K562 (cell line): ENCODE measurements around the gene TARBP2. TPM values are rescaled to one million over a fixed set of nuclear protein-coding genes. Genes with fewer than 3 reads are reported as not detected.
A peak's percentile ranks its signal among the peaks of the same experiment; 100 is the strongest.

Experiments used
- ATAC-seq: fragments of 200-7000 bp; cut with Tn5 transposase; 3 replicates; pipeline ENCODE4 v1.9.1; 2020; ENCODE audit warnings: moderate library complexity
- BruUV-seq: library from RNA; stranded (reverse); fragments of 400-500 nt; replicated peaks from 2 replicates; lab custom pipeline; 2021; lab: Mats Ljungman, UMichigan
- CTCF ChIA-PET: fragments of 300-600 bp; formaldehyde crosslinking; extraction: SDS; loops from one replicate; lab custom pipeline; 2021; ENCODE audit warnings: low intra/inter-chr PET ratio; lab: Yijun Ruan, JAX
- POLR2A ChIA-PET: fragments of 300-600, 350-650 bp; sonication (Branson Sonifier 250); formaldehyde crosslinking; extraction: SDS; loops from one replicate; lab custom pipeline; 2021; ENCODE audit warnings: antibody characterized with exemption, inconsistent platforms; lab: Yijun Ruan, JAX
- DNase-seq, 4 experiments: peaks; one replicate each; pipeline versions ENCODE4 v3.0.0 to v3.0.0-alpha.2; 2011 to 2018; ENCODE audit warnings: low spot score in 3 of 4, mixed read lengths in 3 of 4; ENCODE audit errors: extremely low read depth in 1 of 4
- FAIRE-seq: peaks from 2 replicates; lab custom pipeline; 2011; peaks lifted over from hg19 to GRCh38; lab: Jason Lieb, UNC
- H2AFZ ChIP-seq: 2 replicates; pipeline ENCODE4 v1.6.0; 2011; ENCODE audit warnings: low read depth, low read length, control low read depth, inconsistent platforms
- H3K27ac ChIP-seq: fragments of 200-600 bp; 3 replicates; pipeline ENCODE4 v1.8.0; 2011; ENCODE audit warnings: low read depth, mild to moderate bottlenecking, control low read depth, inconsistent platforms, low read length, moderate library complexity, mixed read lengths; ENCODE audit errors: extremely low read depth
- H3K27me3 ChIP-seq, 2 experiments: fragments of 300-600 bp in 1 of 2; 2 replicates in 1 of 2; 3 replicates in 1 of 2; pipeline versions ENCODE4 v1.6.0 to v1.8.0; 2011; ENCODE audit warnings: inconsistent platforms in 2 of 2, low read length in 2 of 2, mild to moderate bottlenecking in 1 of 2, mixed read lengths in 1 of 2, moderate library complexity in 1 of 2; ENCODE audit not compliant: control insufficient read depth in 2 of 2, insufficient read depth in 2 of 2
- H3K36me3 ChIP-seq: fragments of 300-600 bp; 3 replicates; pipeline ENCODE4 v1.8.0; 2011; ENCODE audit warnings: mild to moderate bottlenecking, low read length, inconsistent platforms; ENCODE audit not compliant: control insufficient read depth, insufficient read depth
- H3K4me1 ChIP-seq, 2 experiments: fragments of 200-600 bp in 1 of 2; replicated peaks in 1 of 2; 2 replicates in 1 of 2; 3 replicates in 1 of 2; pipeline versions ENCODE4 v1.5.1 to v1.8.0; 2011; ENCODE audit warnings: inconsistent platforms in 2 of 2, low read length in 2 of 2, mild to moderate bottlenecking in 1 of 2, mixed read lengths in 1 of 2, moderate library complexity in 1 of 2; ENCODE audit not compliant: control insufficient read depth in 2 of 2, insufficient read depth in 2 of 2
- H3K4me2 ChIP-seq: 2 replicates; pipeline ENCODE4 v1.6.1; 2011; ENCODE audit warnings: low read length, control low read depth, inconsistent platforms, mixed read lengths; ENCODE audit not compliant: insufficient read depth
- H3K4me3 ChIP-seq: fragments of 200-600 bp; sonication (generic), shearing (Covaris generic); 2 replicates; pipeline ENCODE4 v1.5.1; 2016; ENCODE audit warnings: control low read depth, inconsistent platforms
- H3K79me2 ChIP-seq: fragments of 200-600 bp; 3 replicates; pipeline ENCODE4 v1.8.0; 2011; ENCODE audit warnings: low read length, inconsistent platforms; ENCODE audit not compliant: control insufficient read depth, insufficient read depth
- H3K9ac ChIP-seq, 2 experiments: 2 replicates each; pipeline versions ENCODE4 v1.6.0 to v1.6.1; 2011; ENCODE audit warnings: low read depth in 2 of 2, low read length in 2 of 2, control low read depth in 1 of 2, inconsistent platforms in 1 of 2, mild to moderate bottlenecking in 1 of 2, mixed read lengths in 1 of 2; ENCODE audit not compliant: insufficient read depth in 1 of 2
- H3K9me1 ChIP-seq: one replicate; pipeline ENCODE4 v1.6.0; 2011; ENCODE audit warnings: inconsistent platforms, mild to moderate bottlenecking, low read length, moderate library complexity; ENCODE audit not compliant: control insufficient read depth, insufficient read depth
- H3K9me3 ChIP-seq: replicated peaks from 2 replicates; pipeline ENCODE4 v1.5.1; 2011; ENCODE audit warnings: low read depth, low read length, inconsistent platforms; ENCODE audit not compliant: control insufficient read depth, insufficient read depth
- H4K20me1 ChIP-seq: replicated peaks from 2 replicates; pipeline ENCODE4 v1.6.1; 2011; ENCODE audit warnings: low read length, inconsistent platforms, mixed read lengths; ENCODE audit not compliant: control insufficient read depth, insufficient read depth
- CAMTA2 ChIP-seq: fragments of 250-450 bp; sonication (Bioruptor Pico); conservative IDR thresholded peaks from 2 replicates; pipeline ENCODE4 v1.5.1; 2022
- CEBPB ChIP-seq: fragments of 450-650 bp; IDR thresholded peaks from 2 replicates; pipeline ENCODE4 v1.6.1; 2016; ENCODE audit warnings: missing genetic modification characterization, missing compliant biosample characterization
- HOXB6 ChIP-seq: fragments of 250-450 bp; sonication (Bioruptor Pico); IDR thresholded peaks from 2 replicates; pipeline ENCODE4 v1.5.1; 2022; ENCODE audit warnings: mild to moderate bottlenecking, borderline replicate concordance
- MECOM ChIP-seq: fragments of 250-450 bp; sonication (Bioruptor Pico); IDR thresholded peaks from 2 replicates; pipeline ENCODE4 v1.8.0; 2022; ENCODE audit warnings: inconsistent platforms
- MIER1 ChIP-seq: fragments of 450-650 bp; IDR thresholded peaks from 2 replicates; pipeline ENCODE4 v1.6.1; 2016; ENCODE audit warnings: antibody characterized with exemption, mild to moderate bottlenecking, low read depth
- NRF1 ChIP-seq, 2 experiments: fragments of 450-650 bp; IDR thresholded peaks in 1 of 2; conservative IDR thresholded peaks in 1 of 2; 2 replicates each; pipeline ENCODE4 v1.6.1; 2014; ENCODE audit warnings: mild to moderate bottlenecking in 2 of 2
- POLR2A ChIP-seq: fragments of 450-650 bp; conservative IDR thresholded peaks from 2 replicates; pipeline ENCODE4 v1.6.1; 2016
- POLR2G ChIP-seq: fragments of 200-400 bp; formaldehyde crosslinking; IDR thresholded peaks from 2 replicates; pipeline ENCODE4 v1.6.1; 2017; ENCODE audit warnings: low read depth, mild to moderate bottlenecking, antibody characterized with exemption, low read length, moderate library complexity
- POLR3A ChIP-seq: IDR thresholded peaks from 2 replicates; pipeline ENCODE4 v1.6.1; 2011; ENCODE audit warnings: borderline replicate concordance, mild to moderate bottlenecking, moderate library complexity; ENCODE audit not compliant: insufficient read length, insufficient read depth; ENCODE audit errors: extremely low read depth
- PRMT5 ChIP-seq: sonication (generic); formaldehyde crosslinking; IDR thresholded peaks from 2 replicates; pipeline ENCODE4 v1.5.0; 2020; ENCODE audit warnings: missing genetic modification reagents
- RFX1 ChIP-seq: fragments of 450-650 bp; IDR thresholded peaks from 2 replicates; pipeline ENCODE4 v1.6.1; 2016; ENCODE audit warnings: mild to moderate bottlenecking, moderate library complexity
- SNIP1 ChIP-seq: fragments of 450-650 bp; IDR thresholded peaks from 2 replicates; pipeline ENCODE4 v1.7.1; 2017; ENCODE audit warnings: low read depth, mild to moderate bottlenecking
- THRAP3 ChIP-seq: fragments of 450-650 bp; IDR thresholded peaks from 2 replicates; pipeline ENCODE4 v1.6.1; 2016; ENCODE audit warnings: mild to moderate bottlenecking, inconsistent platforms, borderline replicate concordance
- ZNF780A ChIP-seq: fragments of 250-450 bp; sonication (Bioruptor Pico); IDR thresholded peaks from 2 replicates; pipeline ENCODE4 v1.5.0; 2021; ENCODE audit warnings: mild to moderate bottlenecking
- WGBS: fragments of 100-300 bp; shearing (Covaris generic); methylation state at CpG from one replicate; pipeline ENCODE4 v1.1.6; 2016; ENCODE audit warnings: low coverage, mixed read lengths; ENCODE audit not compliant: insufficient coverage; ENCODE audit errors: missing lambda C conversion rate; 5-methylcytosine and 5-hydroxymethylcytosine counted together
- in situ Hi-C: fragments of 300-500 bp; cut with MboI; formaldehyde crosslinking; loops from 4 replicates; pipeline ENCODE4 v1.15.0; 2018; ENCODE audit warnings: inconsistent platforms, mixed read lengths
- intact Hi-C: fragments of 100-400 bp; cut with micrococcal nuclease; formaldehyde crosslinking; loops from 2 replicates; pipeline ENCODE4 v1.14.2; 2022
- polyA plus RNA-seq, 8 experiments: library from polyadenylated mRNA; depleted of rRNA in 4 of 8; stranded (reverse) in 5 of 8; unstranded in 3 of 8; fragments of >200 nt; fragmentation: Nextera tagmentation in 2 of 8; fragmentation: Illumina TruSeq in 1 of 8; extraction: Ambion mirVana in 2 of 8; extraction: Trizol in 1 of 8; gene quantifications; 2 replicates each; pipeline versions ENCODE4 v1.2.1 to v1.2.3, GENCODE V29; 2011 to 2014; ENCODE audit warnings: inconsistent platforms in 1 of 8, missing spikeins in 1 of 8
- total RNA-seq, 7 experiments: library from RNA; depleted of rRNA in 6 of 7; stranded (reverse); fragments of >200 nt in 6 of 7; fragmentation: Illumina TruSeq in 2 of 7; extraction: Trizol in 2 of 7; gene quantifications; 2 replicates each; pipeline versions ENCODE4 v1.2.1 to v1.2.3, GENCODE V29; 2011 to 2021; ENCODE audit warnings: low replicate concordance in 1 of 7
- TF ChIP-seq, protein P1 (sequence below): fragments of 450-650 bp; IDR thresholded peaks from 2 replicates; pipeline ENCODE4 v1.6.1; 2016; ENCODE audit warnings: missing biosample characterization, missing genetic modification characterization
- TF ChIP-seq, protein P2 (sequence below): fragments of 450-650 bp; IDR thresholded peaks from 2 replicates; pipeline ENCODE4 v1.6.1; 2016

Gene TARBP2
- total and polyA plus RNA-seq, 9 of the 15 experiments (the other 6 are each of a cell fraction or from before 2014, with no cell fraction given) = 5.6 to 69.0 (median 44.6) TPM

DNA sequence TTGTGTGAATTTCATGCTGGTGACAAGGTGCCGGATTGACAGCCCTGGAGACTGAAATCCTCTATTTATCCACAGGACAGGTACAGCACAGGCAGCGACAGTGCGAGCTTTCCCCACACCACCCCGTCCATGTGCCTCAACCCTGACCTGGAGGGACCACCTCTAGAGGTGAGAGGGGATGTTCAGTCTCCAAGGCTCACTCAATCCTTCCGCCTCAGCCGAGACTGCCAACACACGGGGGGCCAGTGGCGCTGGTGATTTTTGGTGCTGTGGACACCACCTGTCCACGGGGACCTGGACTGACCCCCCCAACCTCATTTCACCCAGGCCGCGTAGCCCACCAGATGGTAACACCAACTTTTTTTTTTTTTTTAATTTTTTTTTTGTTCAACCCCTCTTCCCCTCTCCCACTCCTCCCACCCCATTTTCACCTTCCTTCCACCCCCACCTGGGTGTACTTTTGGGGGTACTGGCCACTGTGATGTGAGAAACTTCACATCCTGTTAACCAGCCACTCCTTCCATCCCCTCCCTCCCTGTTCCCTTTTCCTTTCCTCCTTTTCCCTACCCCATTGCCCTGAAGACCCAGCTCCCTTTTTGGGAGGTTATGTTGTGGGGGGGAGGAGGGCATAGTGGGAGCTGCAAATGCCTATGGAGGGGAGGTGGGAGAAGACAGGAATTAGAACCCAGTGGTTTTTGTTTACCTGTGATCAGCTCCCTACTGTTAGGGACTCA is 36.2 kb upstream of the TARBP2 start (continued):
- TF ChIP-seq, protein P1, sequence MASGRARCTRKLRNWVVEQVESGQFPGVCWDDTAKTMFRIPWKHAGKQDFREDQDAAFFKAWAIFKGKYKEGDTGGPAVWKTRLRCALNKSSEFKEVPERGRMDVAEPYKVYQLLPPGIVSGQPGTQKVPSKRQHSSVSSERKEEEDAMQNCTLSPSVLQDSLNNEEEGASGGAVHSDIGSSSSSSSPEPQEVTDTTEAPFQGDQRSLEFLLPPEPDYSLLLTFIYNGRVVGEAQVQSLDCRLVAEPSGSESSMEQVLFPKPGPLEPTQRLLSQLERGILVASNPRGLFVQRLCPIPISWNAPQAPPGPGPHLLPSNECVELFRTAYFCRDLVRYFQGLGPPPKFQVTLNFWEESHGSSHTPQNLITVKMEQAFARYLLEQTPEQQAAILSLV (tag) = no peak
- TF ChIP-seq POLR2A (peak; percentile 44; the same call in 1 of the 2 replicates), MIER1 (no peak), SNIP1 (no peak), THRAP3 (no peak), POLR2G (peak; percentile 56), RFX1 (no peak), NRF1 (conservative IDR thresholded peaks at IDR 0.05 in 1 of 2, IDR thresholded peaks at IDR 0.05 in 1 of 2) (no peak)
- TF ChIP-seq, protein P2, sequence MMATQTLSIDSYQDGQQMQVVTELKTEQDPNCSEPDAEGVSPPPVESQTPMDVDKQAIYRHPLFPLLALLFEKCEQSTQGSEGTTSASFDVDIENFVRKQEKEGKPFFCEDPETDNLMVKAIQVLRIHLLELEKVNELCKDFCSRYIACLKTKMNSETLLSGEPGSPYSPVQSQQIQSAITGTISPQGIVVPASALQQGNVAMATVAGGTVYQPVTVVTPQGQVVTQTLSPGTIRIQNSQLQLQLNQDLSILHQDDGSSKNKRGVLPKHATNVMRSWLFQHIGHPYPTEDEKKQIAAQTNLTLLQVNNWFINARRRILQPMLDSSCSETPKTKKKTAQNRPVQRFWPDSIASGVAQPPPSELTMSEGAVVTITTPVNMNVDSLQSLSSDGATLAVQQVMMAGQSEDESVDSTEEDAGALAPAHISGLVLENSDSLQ = no peak

DNA sequence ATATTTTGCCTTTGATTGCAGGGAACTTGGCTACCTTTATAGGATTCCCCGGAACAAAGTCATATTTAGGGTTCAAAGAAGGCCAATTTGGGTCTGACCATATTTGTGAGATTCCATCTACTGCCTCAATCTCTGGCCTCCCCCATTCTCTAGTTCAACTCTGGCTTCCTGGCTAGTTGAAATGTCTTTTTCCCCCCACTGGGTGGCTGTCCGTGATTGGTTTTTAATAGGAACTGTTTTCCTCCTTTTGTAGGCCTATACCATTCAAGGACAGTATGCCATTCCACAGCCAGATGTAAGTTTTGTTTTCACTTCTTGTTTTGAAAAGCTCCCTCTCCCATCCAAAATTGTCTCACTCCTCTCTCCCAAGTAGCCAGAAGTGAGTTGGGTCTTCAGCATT is 35.4 kb upstream of the TARBP2 start:
- TSS peak; percentile 2 for BruUV-seq
- ChIA-PET POLR2A (interaction anchor here (1.3 to 8.8 kb wide), 4 partner anchors 9 to 35 kb away, joined by 3 to 87 read pairs (median 16); partner anchors contain the start of gene TARBP2), CTCF (interaction anchor here (1.1 kb wide), 1 partner anchor 43 kb away, joined by 3 read pairs; no protein-coding TSS in a partner anchor)
- WGBS = 78% methylated on average over 2 of the region's 2 CpGs
- Histone ChIP-seq H3K4me2 (no peak overlapping the region), H3K79me2 (peaks cover 80% of the 10 kb centered on the region), H3K9me3 (no peaks in the 10 kb centered on the region), H3K4me3 (no peak overlapping the region), H3K9ac (no peak overlapping the region), H3K4me1 (peaks cover 0 to 3% of the 10 kb centered on the region in 2 experiments; a peak in 1 of 5 replicates), H3K9me1 (no peaks in the 10 kb centered on the region), H2AFZ (no peak overlapping the region), H3K27me3 (no peaks in the 10 kb centered on the region), H3K36me3 (peaks cover 100% of the 10 kb centered on the region), H3K27ac (no peak overlapping the region), H4K20me1 (peaks cover 21% of the 10 kb centered on the region)
- ATAC-seq = no peak
- in situ Hi-C loops = no loop called here
- intact Hi-C loops = no loop called here
- DNase-seq = no peak
- no peak for FAIRE-seq
- TF ChIP-seq PRMT5 (CRISPR knock-in tag) (no peak), POLR3A (no peak), HOXB6 (no peak), CEBPB (tag) (no peak), CAMTA2 (no peak), ZNF780A (no peak), MECOM (no peak)
